Measurements from ENCODE around the gene FES. TPM values are rescaled to one million over a fixed set of nuclear protein-coding genes. Genes with fewer than 3 reads are reported as not detected.

Gene FES
- total RNA-seq, 6 experiments from 2014 or later = 11.5 to 36.5 (median 18.5) TPM

- peak; percentile 53 to 60 (median 58) for ATAC-seq
Observed at GRCh38 chr15:90859234-90860131, 24.8 kb upstream of the FES start.

GRCh38 chr15:90860450-90860849, 23.9 kb upstream of the FES start:
- 26% methylated on average over 7 of the region's 7 CpGs for WGBS (ENCODE audit: insufficient coverage, low coverage, low lambda C conversion rate, missing lambda C conversion rate)
- DNase-seq (peak in 1 of 3 donors; percentile 86), ATAC-seq (peak; percentile 20 to 64 (median 48))
- intact Hi-C loops (cut with DNase I) = no loop called here
- Histone ChIP-seq H3K36me3 (no peaks in the 10 kb centered on the region), H3K27ac (peak overlapping the region; percentile 64 to 94 (median 91)), H3K4me1 (peaks cover 0 to 63% (median 29%) of the 10 kb centered on the region in 4 donors), H3K4me3 (no peak overlapping the region), H3K9me3 (no peaks in the 10 kb centered on the region), H3K27me3 (no peaks in the 10 kb centered on the region)
- TF ChIP-seq CTCF (IDR thresholded peaks at IDR 0.05) (no peak), POLR2A (IDR thresholded peaks at IDR 0.05) (no peak)

More at GRCh38 chr15:90859234-90860131, 24.8 kb upstream of the FES start:
- no peaks in the 10 kb centered on the region for H3K36me3 ChIP-seq
- WGBS (ENCODE audit: insufficient coverage, low coverage, low lambda C conversion rate, missing lambda C conversion rate) = 16% methylated on average over 10 of the region's 10 CpGs
- peak overlapping the region; percentile 78 to 94 (median 91) for H3K27ac ChIP-seq
- no peak overlapping the region for H3K4me3 ChIP-seq
- peaks cover 0 to 55% (median 25%) of the 10 kb centered on the region in 4 donors for H3K4me1 ChIP-seq
- TF ChIP-seq POLR2A (IDR thresholded peaks at IDR 0.05) = no peak
- TF ChIP-seq CTCF (IDR thresholded peaks at IDR 0.05) = peak; percentile 51 to 73 (median 64)
- H3K27me3 ChIP-seq = no peaks in the 10 kb centered on the region
- intact Hi-C loops (cut with DNase I) = no loop called here
- no peaks in the 10 kb centered on the region for H3K9me3 ChIP-seq
- DNase-seq = peak in 2 of 3 donors; percentile 84 to 85

GRCh38 chr15:90860942-90861675, 23.2 kb upstream of the FES start:
- TF ChIP-seq POLR2A (IDR thresholded peaks at IDR 0.05) = peak; percentile 40
- no peak for TF ChIP-seq CTCF (IDR thresholded peaks at IDR 0.05)
- 31% methylated on average over 14 of the region's 14 CpGs for WGBS (ENCODE audit: insufficient coverage, low coverage, low lambda C conversion rate, missing lambda C conversion rate)
- intact Hi-C loops (cut with DNase I) = no loop called here
- H3K4me1 ChIP-seq = peaks cover 0 to 63% (median 29%) of the 10 kb centered on the region in 4 donors
- H3K27me3 ChIP-seq = no peaks in the 10 kb centered on the region
- ATAC-seq (peak; percentile 32 to 57 (median 34)), DNase-seq (peak in 1 of 3 donors; percentile 85)
- no peaks in the 10 kb centered on the region for H3K36me3 ChIP-seq
- H3K9me3 ChIP-seq = no peaks in the 10 kb centered on the region
- H3K27ac ChIP-seq = peak overlapping the region; percentile 78 to 94 (median 91)
- no peak overlapping the region for H3K4me3 ChIP-seq

GRCh38 chr15:90862487-90862886, 21.8 kb upstream of the FES start:
- TF ChIP-seq CTCF (IDR thresholded peaks at IDR 0.05) (no peak), POLR2A (IDR thresholded peaks at IDR 0.05) (no peak)

More at GRCh38 chr15:90862487-90862886, 21.8 kb upstream of the FES start:
- H3K27ac ChIP-seq = peak overlapping the region; percentile 52 to 94 (median 91)
- H3K36me3 ChIP-seq = no peaks in the 10 kb centered on the region
- intact Hi-C loops (cut with DNase I) = no loop called here
- DNase-seq (no peak), ATAC-seq (no peak)
- H3K9me3 ChIP-seq = no peaks in the 10 kb centered on the region
- WGBS (ENCODE audit: insufficient coverage, low coverage, low lambda C conversion rate, missing lambda C conversion rate) = 79% methylated on average over 6 of the region's 6 CpGs
- H3K4me1 ChIP-seq = peaks cover 0 to 67% (median 29%) of the 10 kb centered on the region in 4 donors
- H3K4me3 ChIP-seq = no peak overlapping the region
- no peaks in the 10 kb centered on the region for H3K27me3 ChIP-seq
